ENCODE results near the gene FLYWCH1.

FLYWCH1 gene

GRCh38 chr16:2988590-2989099 is 76.9 kb downstream of the FLYWCH1 start:
- no peak for DNase-seq

GRCh38 chr16:2990891-2991290 is 79.2 kb downstream of the FLYWCH1 start:
- no peak for DNase-seq

DNA sequence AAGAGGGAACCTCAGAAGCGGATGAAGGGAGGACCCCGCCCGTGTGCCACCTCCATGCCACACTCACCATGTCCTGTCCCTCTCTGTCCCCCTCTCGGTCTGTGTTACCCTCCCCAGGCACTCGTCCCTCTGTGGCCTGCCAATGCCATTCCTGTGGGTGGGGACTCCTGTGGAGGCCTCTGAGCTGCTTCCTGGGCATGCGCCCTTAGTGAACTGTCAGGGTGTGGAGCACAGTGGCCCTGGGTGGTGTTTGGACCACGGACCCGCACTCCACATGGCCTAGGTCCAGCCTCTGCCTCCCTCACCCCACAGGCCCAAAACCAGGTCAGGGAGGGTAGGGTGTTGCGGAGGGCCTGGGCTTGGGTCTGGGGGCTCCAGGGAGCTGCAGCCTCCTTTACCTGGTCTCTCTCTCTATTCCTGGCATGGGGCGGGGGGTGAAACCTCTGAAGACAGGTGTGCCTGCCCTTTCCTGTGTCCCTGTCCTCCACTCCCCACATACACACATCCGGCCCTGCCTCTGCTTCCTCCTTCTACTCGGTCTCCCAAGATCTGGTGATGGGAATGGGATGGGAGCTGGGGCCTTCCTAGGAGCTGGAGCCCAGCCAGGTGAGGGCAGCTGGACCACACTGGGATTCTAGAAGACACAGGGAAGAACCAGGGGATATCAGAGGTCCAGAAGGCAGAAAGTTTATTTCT is 80.0 kb downstream of the FLYWCH1 start:
- DNase-seq = no peak

DNA sequence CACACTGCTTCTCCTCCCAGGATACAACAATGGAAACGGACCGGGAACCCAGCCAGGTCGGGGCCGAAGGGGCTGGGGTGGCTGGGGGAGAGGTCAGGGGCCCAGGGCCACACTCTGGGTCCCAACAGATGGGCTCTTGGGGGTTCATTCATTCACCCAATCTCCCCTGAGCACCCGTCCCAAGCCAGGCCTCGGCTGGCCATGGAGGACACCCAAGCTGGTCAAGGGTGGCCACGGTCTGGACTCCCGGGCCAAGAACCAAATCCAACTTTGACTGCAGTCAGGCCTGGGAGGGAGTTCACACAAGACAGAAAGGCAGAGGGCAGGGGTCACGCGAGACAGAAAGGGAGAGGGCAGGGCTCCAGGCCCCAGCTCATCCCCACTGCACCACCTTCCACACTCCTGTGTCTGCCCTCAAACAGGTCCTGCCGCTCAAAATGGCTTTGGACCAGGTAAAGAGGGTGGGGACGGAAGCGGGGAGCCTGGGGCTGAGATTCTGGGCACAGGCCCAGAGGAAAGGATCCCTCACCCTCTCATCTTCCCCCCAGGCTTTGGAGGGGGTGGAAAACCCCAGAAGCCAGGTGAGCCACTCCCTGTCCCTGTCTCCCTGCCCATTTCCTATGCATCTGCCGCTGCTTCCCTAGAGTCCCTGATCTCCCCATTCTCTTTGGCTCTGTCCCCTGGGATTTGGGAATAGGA is 80.8 kb downstream of the FLYWCH1 start:
- no peak for DNase-seq

- no peak for DNase-seq
Measured at GRCh38 chr16:2996298-2996697, 84.6 kb downstream of the FLYWCH1 start.

DNA sequence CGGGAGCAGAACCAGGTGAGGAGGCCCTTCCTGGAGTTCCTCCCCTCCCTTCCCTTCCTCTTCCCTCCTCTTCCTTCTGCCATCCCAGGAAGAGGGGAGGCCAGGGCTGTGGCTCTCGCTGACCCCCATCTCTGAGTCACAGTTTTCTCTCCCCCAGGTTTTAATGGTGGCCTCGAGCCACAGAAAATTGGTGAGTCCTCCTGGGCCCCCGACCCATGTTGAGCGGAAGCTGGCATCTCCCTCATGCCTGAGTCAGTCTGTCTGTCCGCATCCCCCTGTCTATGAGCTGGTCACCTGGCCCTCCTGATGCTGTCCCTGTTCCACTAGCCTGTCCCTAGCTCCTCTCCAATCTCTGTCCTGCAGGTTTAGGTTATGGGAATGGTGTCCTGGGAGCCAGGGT is 88.2 kb downstream of the FLYWCH1 start:
- no peak for DNase-seq

- DNase-seq = no peak
Measured at GRCh38 chr16:3000540-3000939, 88.8 kb downstream of the FLYWCH1 start.
